Hepatocyte (in vitro differentiated cells): ENCODE results near the gene CCDC43. TPM values are rescaled to one million over a fixed set of nuclear protein-coding genes. Genes with fewer than 3 reads are reported as not detected.

Experiments
- DNase-seq: peaks from one replicate; pipeline ENCODE4 v3.0.0-alpha.2; 2016; ENCODE audit warnings: low spot score
- H2AFZ ChIP-seq: fragments of 200-600 bp; sonication (generic); 2 replicates; pipeline ENCODE4 v1.6.0; 2016; ENCODE audit warnings: antibody characterized with exemption, mild to moderate bottlenecking
- H3K27ac ChIP-seq: fragments of 200-600 bp; sonication (generic); 2 replicates; pipeline ENCODE4 v1.5.1; 2016; ENCODE audit warnings: mild to moderate bottlenecking
- H3K27me3 ChIP-seq: fragments of 200-600 bp; sonication (generic); 2 replicates; pipeline ENCODE4 v1.6.1; 2016
- H3K36me3 ChIP-seq: fragments of 200-600 bp; sonication (generic); replicated peaks from 2 replicates; pipeline ENCODE4 v1.5.1; 2016; ENCODE audit warnings: low read depth; ENCODE audit not compliant: insufficient read depth
- H3K4me1 ChIP-seq: fragments of 200-600 bp; sonication (generic); 2 replicates; pipeline ENCODE4 v1.5.1; 2016; ENCODE audit warnings: mild to moderate bottlenecking, moderate library complexity; ENCODE audit not compliant: insufficient read depth
- H3K4me2 ChIP-seq: fragments of 200-600 bp; sonication (generic); 2 replicates; pipeline ENCODE4 v1.6.0; 2016
- H3K4me3 ChIP-seq: fragments of 200-600 bp; sonication (generic); 2 replicates; pipeline ENCODE4 v1.5.1; 2016; ENCODE audit warnings: mild to moderate bottlenecking
- H3K79me2 ChIP-seq: fragments of 200-600 bp; sonication (generic); 2 replicates; pipeline ENCODE4 v1.6.0; 2017; ENCODE audit warnings: mild to moderate bottlenecking
- H3K9me2 ChIP-seq: fragments of 200-600 bp; sonication (generic); replicated peaks from 2 replicates; pipeline ENCODE4 v1.6.0; 2017; ENCODE audit warnings: mild to moderate bottlenecking; ENCODE audit not compliant: insufficient read depth
- H3K9me3 ChIP-seq: fragments of 200-600 bp; sonication (generic); 2 replicates; pipeline ENCODE4 v1.5.1; 2016; ENCODE audit warnings: low read depth, mild to moderate bottlenecking
- H4K20me1 ChIP-seq: fragments of 200-600 bp; sonication (generic); 2 replicates; pipeline ENCODE4 v1.6.0; 2016; ENCODE audit warnings: mild to moderate bottlenecking; ENCODE audit not compliant: insufficient read depth, poor library complexity, severe bottlenecking
- EZH2 ChIP-seq: fragments of 200-600 bp; sonication (generic); IDR thresholded peaks from 2 replicates; pipeline ENCODE4 v1.6.1; 2016; ENCODE audit warnings: antibody characterized with exemption, mild to moderate bottlenecking, borderline replicate concordance
- EZH2phosphoT487 ChIP-seq: fragments of 200-600 bp; sonication (generic); IDR thresholded peaks from one replicate; pipeline ENCODE4 v1.6.1; 2018; ENCODE audit warnings: antibody characterized with exemption, mild to moderate bottlenecking, low read depth, moderate library complexity; ENCODE audit not compliant: unreplicated experiment, severe bottlenecking
- WGBS: methylation state at CpG from one replicate; pipeline ENCODE4 v1.1.6; 2016; ENCODE audit warnings: low lambda C conversion rate; ENCODE audit errors: missing lambda C conversion rate; 5-methylcytosine and 5-hydroxymethylcytosine counted together
- polyA plus RNA-seq: library from polyadenylated mRNA; unstranded; fragments of >200 nt; fragmentation: Nextera tagmentation; extraction: Ambion mirVana; gene quantifications from 2 replicates; pipeline ENCODE4 v1.2.1, GENCODE V29; 2016
- total RNA-seq: library from RNA; depleted of rRNA; stranded (reverse); fragments of >200 nt; gene quantifications from 2 replicates; pipeline ENCODE4 v1.2.3, GENCODE V29; 2014
- TF ChIP-seq, protein P1 (sequence below): fragments of 200-600 bp; sonication (generic); IDR thresholded peaks from 2 replicates; pipeline ENCODE4 v1.5.1; 2016; ENCODE audit warnings: antibody characterized with exemption, mild to moderate bottlenecking; ENCODE audit not compliant: poor library complexity

Gene CCDC43, protein sequence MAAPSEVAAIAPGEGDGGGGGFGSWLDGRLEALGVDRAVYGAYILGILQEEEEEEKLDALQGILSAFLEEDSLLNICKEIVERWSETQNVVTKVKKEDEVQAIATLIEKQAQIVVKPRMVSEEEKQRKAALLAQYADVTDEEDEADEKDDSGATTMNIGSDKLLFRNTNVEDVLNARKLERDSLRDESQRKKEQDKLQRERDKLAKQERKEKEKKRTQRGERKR
- total RNA-seq (23.7 and 29.2 TPM in 2 replicates), polyA plus RNA-seq (19.9 and 20.6 TPM in 2 replicates)

DNA sequence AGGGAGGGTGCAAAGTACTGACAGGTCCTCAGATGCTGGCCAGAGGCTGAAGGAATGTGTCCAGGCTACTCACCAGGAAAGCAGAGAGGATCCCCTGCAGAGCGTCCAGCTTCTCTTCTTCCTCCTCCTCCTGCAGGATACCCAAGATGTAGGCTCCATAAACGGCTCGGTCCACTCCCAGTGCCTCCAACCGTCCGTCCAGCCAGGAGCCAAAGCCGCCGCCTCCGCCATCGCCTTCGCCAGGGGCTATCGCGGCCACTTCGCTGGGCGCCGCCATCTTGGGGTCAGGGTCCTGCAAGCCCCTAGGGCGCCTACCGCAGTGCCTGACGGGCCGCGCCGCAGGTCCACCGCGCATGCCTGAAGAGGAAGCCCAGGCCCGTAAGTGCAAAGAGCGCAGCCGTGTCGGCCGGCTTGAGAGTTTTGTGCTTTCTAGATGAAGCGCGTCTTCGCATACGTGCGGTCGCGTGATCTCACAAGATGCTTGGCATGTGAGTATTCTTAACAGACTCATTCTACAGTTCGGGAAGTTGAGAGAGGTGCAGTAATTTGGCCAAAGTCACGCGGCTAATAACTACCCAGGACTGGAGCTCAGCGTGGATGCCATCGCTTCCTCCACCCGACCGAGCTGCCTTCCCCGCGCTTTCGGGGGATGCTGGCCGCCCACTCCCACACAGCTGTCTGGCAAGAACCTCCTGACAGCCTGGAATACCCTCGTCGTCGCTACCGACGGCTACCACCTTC, at the start of gene CCDC43:
Gene CCDC43 (minus strand): TSS at position 300 of the 741 bp plus-strand sequence. CDS start 23 bp downstream, at position 277.
- Histone ChIP-seq H3K4me2 (peak within 1 kb of the TSS; percentile 91), H3K27ac (peak within 1 kb of the TSS; percentile 90), H3K9me2 (no peaks in the 10 kb centered on the region), H4K20me1 (no peaks in the 10 kb centered on the region), H3K27me3 (no peaks in the 10 kb centered on the region), H3K4me1 (no peaks in the 10 kb centered on the region), H3K9me3 (no peaks in the 10 kb centered on the region), H2AFZ (peak within 1 kb of the TSS; percentile 88), H3K36me3 (no peaks in the 10 kb centered on the region), H3K4me3 (peak within 1 kb of the TSS; percentile 78), H3K79me2 (peaks cover 46% of the 10 kb centered on the region)
- WGBS, result under 1% methylated on average over 51 of the region's 51 CpGs
- DNase-seq, result peak; percentile 97
- no peak for TF ChIP-seq EZH2
- TF ChIP-seq EZH2phosphoT487, result no peak
- TF ChIP-seq, protein P1, sequence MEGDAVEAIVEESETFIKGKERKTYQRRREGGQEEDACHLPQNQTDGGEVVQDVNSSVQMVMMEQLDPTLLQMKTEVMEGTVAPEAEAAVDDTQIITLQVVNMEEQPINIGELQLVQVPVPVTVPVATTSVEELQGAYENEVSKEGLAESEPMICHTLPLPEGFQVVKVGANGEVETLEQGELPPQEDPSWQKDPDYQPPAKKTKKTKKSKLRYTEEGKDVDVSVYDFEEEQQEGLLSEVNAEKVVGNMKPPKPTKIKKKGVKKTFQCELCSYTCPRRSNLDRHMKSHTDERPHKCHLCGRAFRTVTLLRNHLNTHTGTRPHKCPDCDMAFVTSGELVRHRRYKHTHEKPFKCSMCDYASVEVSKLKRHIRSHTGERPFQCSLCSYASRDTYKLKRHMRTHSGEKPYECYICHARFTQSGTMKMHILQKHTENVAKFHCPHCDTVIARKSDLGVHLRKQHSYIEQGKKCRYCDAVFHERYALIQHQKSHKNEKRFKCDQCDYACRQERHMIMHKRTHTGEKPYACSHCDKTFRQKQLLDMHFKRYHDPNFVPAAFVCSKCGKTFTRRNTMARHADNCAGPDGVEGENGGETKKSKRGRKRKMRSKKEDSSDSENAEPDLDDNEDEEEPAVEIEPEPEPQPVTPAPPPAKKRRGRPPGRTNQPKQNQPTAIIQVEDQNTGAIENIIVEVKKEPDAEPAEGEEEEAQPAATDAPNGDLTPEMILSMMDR, result no peak

DNA sequence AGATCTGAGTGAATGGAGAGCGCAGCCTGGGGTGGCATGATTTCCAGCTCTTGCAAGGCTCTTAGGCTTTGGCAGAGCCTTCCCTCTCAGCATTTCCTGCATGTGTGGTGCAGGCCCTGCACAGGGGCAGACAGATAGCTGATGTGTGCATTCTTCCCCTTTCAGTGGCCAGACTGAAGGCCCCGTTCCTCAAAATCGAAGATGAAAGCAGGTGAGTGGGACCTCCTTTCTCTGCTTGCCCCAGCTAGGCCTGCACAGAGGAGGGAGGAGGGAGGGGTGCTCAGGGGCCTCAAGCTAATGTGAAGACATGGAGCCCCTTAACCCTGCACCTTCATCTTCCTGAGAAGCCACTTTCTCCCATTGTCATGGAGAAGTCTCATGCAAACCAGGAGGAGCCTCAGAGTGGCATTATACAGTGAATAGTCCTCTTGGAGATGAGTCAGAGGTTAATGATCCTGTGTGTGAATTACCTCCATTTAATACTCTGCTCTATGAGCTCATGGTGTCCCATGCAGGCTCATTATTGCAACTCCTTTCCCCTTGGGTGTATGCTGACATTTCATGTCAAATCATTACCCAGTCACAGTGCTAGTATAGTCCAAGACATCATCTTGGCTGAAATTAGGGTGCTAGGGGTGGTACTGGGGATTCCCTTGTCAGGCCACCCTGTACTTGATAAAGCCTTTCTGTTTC, 48.8 kb upstream of the CCDC43 start:
- 92% methylated on average over 3 of the region's 3 CpGs for WGBS
- Histone ChIP-seq H3K27ac (no peak overlapping the region), H3K4me1 (no peaks in the 10 kb centered on the region), H3K9me2 (no peaks in the 10 kb centered on the region), H3K9me3 (no peaks in the 10 kb centered on the region), H2AFZ (no peak overlapping the region), H3K4me2 (no peak overlapping the region), H3K36me3 (no peaks in the 10 kb centered on the region), H3K79me2 (no peaks in the 10 kb centered on the region), H3K27me3 (no peaks in the 10 kb centered on the region), H3K4me3 (no peak overlapping the region), H4K20me1 (no peaks in the 10 kb centered on the region)
- TF ChIP-seq, protein P1, result no peak
- TF ChIP-seq EZH2phosphoT487, result no peak
- TF ChIP-seq EZH2, result no peak
- DNase-seq, result no peak

DNA sequence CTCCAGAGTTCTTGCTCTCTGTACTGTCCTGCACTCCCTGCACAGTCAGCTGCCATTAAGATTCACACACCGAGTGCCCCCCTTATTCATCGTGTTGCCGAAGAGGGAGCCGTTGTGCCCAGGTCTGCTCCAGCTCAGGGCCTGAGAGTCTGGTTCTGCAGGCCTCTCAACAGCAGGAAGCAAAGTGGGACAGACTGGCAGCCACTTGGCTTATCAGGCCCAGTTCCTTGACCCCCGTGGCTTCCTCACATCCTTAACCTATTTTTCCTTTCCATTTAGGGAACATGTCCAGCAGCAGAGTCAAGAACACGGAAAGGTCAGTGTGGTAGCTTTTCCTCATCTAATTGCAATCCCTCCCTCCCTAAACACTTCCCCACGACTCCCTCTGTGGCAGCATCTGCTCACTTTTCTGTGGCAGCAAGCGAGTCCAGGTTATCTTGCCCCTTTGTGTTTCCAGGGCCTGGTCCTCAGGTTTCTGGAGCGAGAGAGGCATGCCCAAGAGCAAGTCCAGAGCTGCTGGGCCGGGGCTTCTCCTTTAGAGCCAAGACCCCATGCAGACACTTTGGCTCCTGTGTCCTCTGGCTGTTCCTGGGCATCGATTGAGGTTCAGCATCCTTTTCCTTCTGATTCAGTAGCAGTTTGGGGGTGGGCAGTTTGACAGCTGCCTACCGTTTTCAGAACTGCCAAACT, 47.1 kb upstream of the CCDC43 start:
- no peaks in the 10 kb centered on the region for H3K27me3 ChIP-seq
- no peaks in the 10 kb centered on the region for H3K4me1 ChIP-seq
- no peaks in the 10 kb centered on the region for H3K9me2 ChIP-seq
- no peak overlapping the region for H2AFZ ChIP-seq
- H3K4me3 ChIP-seq, result no peak overlapping the region
- no peak for DNase-seq
- TF ChIP-seq EZH2, result no peak
- no peaks in the 10 kb centered on the region for H4K20me1 ChIP-seq
- no peak overlapping the region for H3K27ac ChIP-seq
- no peak overlapping the region for H3K4me2 ChIP-seq
- WGBS, result 92% methylated on average over 12 of the region's 12 CpGs
- H3K79me2 ChIP-seq, result no peaks in the 10 kb centered on the region
- H3K36me3 ChIP-seq, result no peaks in the 10 kb centered on the region
- no peaks in the 10 kb centered on the region for H3K9me3 ChIP-seq
